Activated naive CD8-positive, alpha-beta T cell treated with anti-CD3 and anti-CD28 coated beads, Interleukin-2, amount 50 U/mL, for 24 hours (primary cell): ENCODE measurements around the gene RABEP1.
"Not testable (repeated sequence)": the region's sequence is repeated elsewhere in the genome, so short reads cannot be mapped to it uniquely, and the experiment has no call there.

Source experiments
- ATAC-seq: fragments of 150-1000 bp; cut with Tn5 transposase; one replicate; pipeline ENCODE4 v1.10.0; 2021
- DNase-seq: peaks from one replicate; pipeline ENCODE4 v3.0.0; 2021
- H3K27ac Mint-ChIP-seq: one replicate; pipeline ENCODE4 v1.8.0; 2021; ENCODE audit warnings: mild to moderate bottlenecking, mixed read lengths
- H3K27me3 Mint-ChIP-seq: one replicate; pipeline ENCODE4 v1.8.0; 2021; ENCODE audit warnings: mixed read lengths
- H3K36me3 Mint-ChIP-seq: one replicate; pipeline ENCODE4 v1.8.0; 2021; ENCODE audit warnings: low read depth, mixed read lengths
- H3K4me1 Mint-ChIP-seq: one replicate; pipeline ENCODE4 v1.8.0; 2021; ENCODE audit warnings: mixed read lengths
- H3K4me3 Mint-ChIP-seq: one replicate; pipeline ENCODE4 v1.8.0; 2021; ENCODE audit warnings: mild to moderate bottlenecking, moderate library complexity, mixed read lengths
- H3K9me3 Mint-ChIP-seq: one replicate; pipeline ENCODE4 v1.8.0; 2021; ENCODE audit warnings: mixed read lengths

RABEP1 gene

GRCh38 chr17:5410594-5411272 is 128.6 kb downstream of the RABEP1 start:
- ATAC-seq = no peak
- no peak for DNase-seq
- Mint-ChIP-seq H3K27ac (no peak overlapping the region), H3K4me3 (no peak overlapping the region), H3K27me3 (no peaks in the 10 kb centered on the region), H3K9me3 (no peaks in the 10 kb centered on the region), H3K36me3 (peaks cover 43% of the 10 kb centered on the region), H3K4me1 (peaks cover 32% of the 10 kb centered on the region)

GRCh38 chr17:5413682-5414081 is 131.6 kb downstream of the RABEP1 start:
- H3K27me3 Mint-ChIP-seq = no peaks in the 10 kb centered on the region
- H3K4me3 Mint-ChIP-seq = peak overlapping the region; percentile 17
- peak; percentile 74 for ATAC-seq
- peaks cover 56% of the 10 kb centered on the region for H3K36me3 Mint-ChIP-seq
- no peak for DNase-seq
- peak overlapping the region; percentile 72 for H3K27ac Mint-ChIP-seq
- H3K4me1 Mint-ChIP-seq = peaks cover 56% of the 10 kb centered on the region
- H3K9me3 Mint-ChIP-seq = no peaks in the 10 kb centered on the region

GRCh38 chr17:5416901-5417300 is 134.8 kb downstream of the RABEP1 start:
- peaks cover 56% of the 10 kb centered on the region for H3K36me3 Mint-ChIP-seq
- H3K9me3 Mint-ChIP-seq = no peaks in the 10 kb centered on the region
- H3K4me1 Mint-ChIP-seq = peaks cover 80% of the 10 kb centered on the region
- peak overlapping the region; percentile 100 for H3K4me3 Mint-ChIP-seq
- H3K27me3 Mint-ChIP-seq = peaks cover 5% of the 10 kb centered on the region
- H3K27ac Mint-ChIP-seq = peak overlapping the region; percentile 42
- ATAC-seq (no peak), DNase-seq (no peak)

GRCh38 chr17:5418858-5419355 is 136.8 kb downstream of the RABEP1 start:
- Mint-ChIP-seq H3K9me3 (no peaks in the 10 kb centered on the region), H3K36me3 (peaks cover 48% of the 10 kb centered on the region)

GRCh38 chr17:5419356-5419958 is 137.4 kb downstream of the RABEP1 start, which contains the start of gene NUP88:
Gene NUP88 (minus strand): TSS chr17:5419662. CDS start chr17:5419650, 12 bp downstream.
- Mint-ChIP-seq H3K27ac (peak within 1 kb of the TSS; percentile 100), H3K27me3 (peaks cover 5% of the 10 kb centered on the region), H3K4me3 (peak within 1 kb of the TSS; percentile 100), H3K9me3 (no peaks in the 10 kb centered on the region), H3K4me1 (peaks cover 71% of the 10 kb centered on the region), H3K36me3 (peaks cover 48% of the 10 kb centered on the region)
- DNase-seq (peak; percentile 95), ATAC-seq (peak; percentile 95)

More at GRCh38 chr17:5418858-5419355, 136.8 kb downstream of the RABEP1 start:
- ATAC-seq = peak; percentile 44
- H3K27me3 Mint-ChIP-seq = peaks cover 5% of the 10 kb centered on the region
- peak overlapping the region; percentile 100 for H3K4me3 Mint-ChIP-seq
- H3K4me1 Mint-ChIP-seq = peaks cover 76% of the 10 kb centered on the region
- DNase-seq = peak; percentile 64
- peak overlapping the region; percentile 100 for H3K27ac Mint-ChIP-seq

- H3K36me3 Mint-ChIP-seq = peaks cover 48% of the 10 kb centered on the region
- no peaks in the 10 kb centered on the region for H3K9me3 Mint-ChIP-seq
- H3K27ac Mint-ChIP-seq = peak within 1 kb of the TSS; percentile 100
- DNase-seq (peak; percentile 84), ATAC-seq (peak; percentile 72)
- H3K4me1 Mint-ChIP-seq = peaks cover 67% of the 10 kb centered on the region
- H3K27me3 Mint-ChIP-seq = peaks cover 5% of the 10 kb centered on the region
- peak within 1 kb of the TSS; percentile 100 for H3K4me3 Mint-ChIP-seq
Observed at GRCh38 chr17:5419959-5420653, 138.0 kb downstream of the RABEP1 start, which contains the start of gene RPAIN. Gene RPAIN (plus strand): TSS chr17:5420182. CDS start chr17:5420211, 29 bp downstream.

GRCh38 chr17:5422505-5422904 is 140.4 kb downstream of the RABEP1 start:
- Mint-ChIP-seq H3K27ac (no peak overlapping the region), H3K4me3 (peak overlapping the region; percentile 5), H3K4me1 (peaks cover 50% of the 10 kb centered on the region), H3K9me3 (no peaks in the 10 kb centered on the region), H3K36me3 (peaks cover 45% of the 10 kb centered on the region), H3K27me3 (peaks cover 5% of the 10 kb centered on the region)
- ATAC-seq (no peak), DNase-seq (no peak)

- DNase-seq (no peak), ATAC-seq (no peak)
- H3K36me3 Mint-ChIP-seq = peaks cover 52% of the 10 kb centered on the region
- no peaks in the 10 kb centered on the region for H3K9me3 Mint-ChIP-seq
- no peak overlapping the region for H3K27ac Mint-ChIP-seq
- H3K27me3 Mint-ChIP-seq = peaks cover under 1% of the 10 kb centered on the region
- no peak overlapping the region for H3K4me3 Mint-ChIP-seq
- H3K4me1 Mint-ChIP-seq = peaks cover 31% of the 10 kb centered on the region
Observed at GRCh38 chr17:5424909-5425308, 142.8 kb downstream of the RABEP1 start.

- H3K27ac Mint-ChIP-seq = no peak overlapping the region
Observed at GRCh38 chr17:5425826-5426225, 143.7 kb downstream of the RABEP1 start.

GRCh38 chr17:5429191-5429887 is 147.3 kb downstream of the RABEP1 start:
- H3K9me3 Mint-ChIP-seq = no peaks in the 10 kb centered on the region
- H3K27me3 Mint-ChIP-seq = no peaks in the 10 kb centered on the region
- DNase-seq (no peak), ATAC-seq (no peak)
- H3K4me1 Mint-ChIP-seq = peaks cover 9% of the 10 kb centered on the region
- no peak overlapping the region for H3K27ac Mint-ChIP-seq
- H3K36me3 Mint-ChIP-seq = peaks cover 61% of the 10 kb centered on the region
- H3K4me3 Mint-ChIP-seq = no peak overlapping the region

More at GRCh38 chr17:5425826-5426225, 143.7 kb downstream of the RABEP1 start:
- Mint-ChIP-seq H3K4me1 (peaks cover 27% of the 10 kb centered on the region), H3K9me3 (no peaks in the 10 kb centered on the region), H3K4me3 (no peak overlapping the region), H3K27me3 (no peaks in the 10 kb centered on the region), H3K36me3 (peaks cover 51% of the 10 kb centered on the region)
- no peak for DNase-seq
- no peak for ATAC-seq

GRCh38 chr17:5430413-5430999 is 148.4 kb downstream of the RABEP1 start:
- Mint-ChIP-seq H3K4me3 (no peak overlapping the region), H3K27me3 (no peaks in the 10 kb centered on the region), H3K9me3 (no peaks in the 10 kb centered on the region), H3K36me3 (peaks cover 67% of the 10 kb centered on the region), H3K4me1 (peaks cover 15% of the 10 kb centered on the region), H3K27ac (peak overlapping the region; percentile 44)
- DNase-seq = no peak
- no peak for ATAC-seq

GRCh38 chr17:5431234-5431633 is 149.2 kb downstream of the RABEP1 start:
- not testable (repeated sequence) for ATAC-seq, DNase-seq, H3K27me3 Mint-ChIP-seq, H3K9me3 Mint-ChIP-seq, H3K4me3 Mint-ChIP-seq
- Mint-ChIP-seq H3K4me1 (peaks cover 19% of the 10 kb centered on the region), H3K27ac (peak overlapping the region; percentile 74), H3K36me3 (peaks cover 70% of the 10 kb centered on the region)

GRCh38 chr17:5431949-5432556 is 150.0 kb downstream of the RABEP1 start:
- peak overlapping the region; percentile 81 for H3K27ac Mint-ChIP-seq
- DNase-seq = no peak
- H3K9me3 Mint-ChIP-seq = no peaks in the 10 kb centered on the region
- H3K36me3 Mint-ChIP-seq = peaks cover 78% of the 10 kb centered on the region
- ATAC-seq = no peak
- H3K27me3 Mint-ChIP-seq = no peaks in the 10 kb centered on the region
- H3K4me3 Mint-ChIP-seq = no peak overlapping the region
- H3K4me1 Mint-ChIP-seq = peaks cover 27% of the 10 kb centered on the region
